ENCODE measurements around the gene COL5A2.

The COL5A2 gene

GRCh38 chr2:189008555-189009262 lies 170.9 kb downstream of the COL5A2 start:
- no peak for DNase-seq
- no peaks in the 10 kb centered on the region for H3K36me3 ChIP-seq

GRCh38 chr2:189002079-189002478 lies 177.5 kb downstream of the COL5A2 start:
- no peak for TF ChIP-seq CTCF (IDR thresholded peaks at IDR 0.05; ENCODE audit: low read depth, low read length)
- no peaks in the 10 kb centered on the region for H3K4me1 ChIP-seq
- no peak for DNase-seq
- no peaks in the 10 kb centered on the region for H3K36me3 ChIP-seq
- no peaks in the 10 kb centered on the region for H3K9me3 ChIP-seq
- no peaks in the 10 kb centered on the region for H3K27me3 ChIP-seq
- no peak overlapping the region for H3K4me3 ChIP-seq (ENCODE audit: low read depth, low read length)

More at GRCh38 chr2:189008555-189009262, 170.9 kb downstream of the COL5A2 start:
- no peaks in the 10 kb centered on the region for H3K9me3 ChIP-seq
- H3K4me1 ChIP-seq = no peaks in the 10 kb centered on the region
- no peaks in the 10 kb centered on the region for H3K27me3 ChIP-seq
- H3K4me3 ChIP-seq (ENCODE audit: low read depth, low read length) = no peak overlapping the region
- TF ChIP-seq CTCF (IDR thresholded peaks at IDR 0.05; ENCODE audit: low read depth, low read length) = no peak

GRCh38 chr2:189000221-189000620 lies 179.3 kb downstream of the COL5A2 start:
- H3K36me3 ChIP-seq = no peaks in the 10 kb centered on the region
- no peak for DNase-seq
- no peak overlapping the region for H3K4me3 ChIP-seq (ENCODE audit: low read depth, low read length)
- no peaks in the 10 kb centered on the region for H3K27me3 ChIP-seq
- TF ChIP-seq CTCF (IDR thresholded peaks at IDR 0.05; ENCODE audit: low read depth, low read length) = no peak
- H3K4me1 ChIP-seq = no peaks in the 10 kb centered on the region
- H3K9me3 ChIP-seq = no peaks in the 10 kb centered on the region

GRCh38 chr2:188997263-188997662 lies 182.3 kb downstream of the COL5A2 start:
- no peaks in the 10 kb centered on the region for H3K4me1 ChIP-seq
- H3K36me3 ChIP-seq = no peaks in the 10 kb centered on the region
- H3K27me3 ChIP-seq = no peaks in the 10 kb centered on the region
- H3K4me3 ChIP-seq (ENCODE audit: low read depth, low read length) = no peak overlapping the region
- no peak for DNase-seq
- no peak for TF ChIP-seq CTCF (IDR thresholded peaks at IDR 0.05; ENCODE audit: low read depth, low read length)
- H3K9me3 ChIP-seq = no peaks in the 10 kb centered on the region

GRCh38 chr2:188993247-188993646 lies 186.3 kb downstream of the COL5A2 start:
- no peaks in the 10 kb centered on the region for H3K4me1 ChIP-seq
- no peak overlapping the region for H3K4me3 ChIP-seq (ENCODE audit: low read depth, low read length)
- DNase-seq = no peak
- no peaks in the 10 kb centered on the region for H3K36me3 ChIP-seq
- TF ChIP-seq CTCF (IDR thresholded peaks at IDR 0.05; ENCODE audit: low read depth, low read length) = no peak
- no peaks in the 10 kb centered on the region for H3K9me3 ChIP-seq
- H3K27me3 ChIP-seq = no peaks in the 10 kb centered on the region

- no peak overlapping the region for H3K4me3 ChIP-seq (ENCODE audit: low read depth, low read length)
- TF ChIP-seq CTCF (IDR thresholded peaks at IDR 0.05; ENCODE audit: low read depth, low read length) = no peak
- H3K9me3 ChIP-seq = no peaks in the 10 kb centered on the region
- no peaks in the 10 kb centered on the region for H3K27me3 ChIP-seq
- H3K4me1 ChIP-seq = no peaks in the 10 kb centered on the region; the same call in 1 of the 2 replicates
- no peaks in the 10 kb centered on the region for H3K36me3 ChIP-seq
- DNase-seq = peak; percentile 14
These were observed 192.7 kb downstream of the COL5A2 start for GRCh38 chr2:188986839-188987238.

All from BE2C (cell line).